Kidney (tissue), 14 donors: ENCODE data around the gene HACD4. TPM values are rescaled to one million over a fixed set of nuclear protein-coding genes. Genes with fewer than 3 reads are reported as not detected.
A peak's percentile ranks its signal among the peaks of the same experiment; 100 is the strongest.

Source experiments
- DNase-seq, 5 donors: peaks; one replicate each; pipeline ENCODE4 v3.0.0-alpha.2; 2013 to 2020
- FAIRE-seq: peaks from 2 replicates; lab custom pipeline; 2012; peaks lifted over from hg19 to GRCh38; lab: Jason Lieb, UNC
- H3K27ac ChIP-seq, 2 donors: one replicate each; pipeline ENCODE4 v1.7.0; 2013; ENCODE audit warnings: low read depth in 2 of 2, low read length in 2 of 2, inconsistent platforms in 1 of 2
- H3K27me3 ChIP-seq: one replicate; pipeline ENCODE4 v1.7.1; 2013; ENCODE audit warnings: low read length, inconsistent platforms; ENCODE audit not compliant: control insufficient read depth, insufficient read depth
- H3K36me3 ChIP-seq, 3 donors: one replicate each; pipeline versions ENCODE4 v1.7.0 to v1.7.1; 2013; ENCODE audit warnings: low read length in 3 of 3, control low read depth in 1 of 3, inconsistent platforms in 1 of 3; ENCODE audit not compliant: insufficient read depth in 3 of 3, control insufficient read depth in 2 of 3
- H3K4me1 ChIP-seq, 3 donors: one replicate each; pipeline versions ENCODE4 v1.7.0 to v1.7.1; 2013; ENCODE audit warnings: low read length in 3 of 3, inconsistent platforms in 1 of 3, low read depth in 1 of 3; ENCODE audit not compliant: control insufficient read depth in 2 of 3, insufficient read depth in 2 of 3
- H3K4me3 ChIP-seq, 3 donors: one replicate each; pipeline versions ENCODE4 v1.7.0 to v1.8.1; 2013; ENCODE audit warnings: low read length in 3 of 3, control low read depth in 1 of 3, inconsistent platforms in 1 of 3
- H3K9ac ChIP-seq, 3 donors: one replicate each; pipeline versions ENCODE4 v1.7.0 to v1.7.1; 2013; ENCODE audit warnings: low read length in 3 of 3, control low read depth in 1 of 3, inconsistent platforms in 1 of 3
- H3K9me3 ChIP-seq, 3 donors: one replicate each; pipeline versions ENCODE4 v1.7.0 to v1.7.1; 2013; ENCODE audit warnings: low read length in 3 of 3, control low read depth in 1 of 3, inconsistent platforms in 1 of 3; ENCODE audit not compliant: control insufficient read depth in 2 of 3, insufficient read depth in 1 of 3
- CTCF ChIP-seq: IDR thresholded peaks from 3 replicates; pipeline ENCODE4 v1.5.1; 2012; ENCODE audit warnings: mild to moderate bottlenecking, moderate library complexity, borderline replicate concordance; ENCODE audit not compliant: insufficient read depth; ENCODE audit errors: extremely low read depth
- intact Hi-C: fragments of 100-400 bp; cut with DNase I; formaldehyde crosslinking; loops from one replicate; pipeline ENCODE4 v1.11.1; 2022
- polyA plus RNA-seq: library from polyadenylated mRNA; stranded (reverse); fragments of 350-450 nt; fragmentation: Illumina TruSeq; extraction: RNeasy Lipid Tissue Mini Kit (QIAGEN cat#74804); gene quantifications from one replicate; pipeline ENCODE4 v1.2.3, GENCODE V29; 2014; ENCODE audit warnings: low read depth, low replicate concordance; ENCODE audit not compliant: insufficient read depth
- total RNA-seq: library from RNA; stranded (reverse); fragmentation: NEBNext Ultra II Directional; extraction: Animal tissue kit (Norgen Biotek cat#: 25700); gene quantifications from one replicate; pipeline ENCODE4 v1.2.1, GENCODE V29; 2021
- donor health status: control.
- donor health status: control.
- donor health status: control.
- donor health status: control.
- donor health status: control.
- donor health status: DM: yes; HTN: yes; CAD: no.
- donor health status: Normal renal cell carcinoma (clear cell type).

The HACD4 gene
- total and polyA plus RNA-seq, 2 donors from 2014 or later: 1.3 to 2.9 TPM

DNA sequence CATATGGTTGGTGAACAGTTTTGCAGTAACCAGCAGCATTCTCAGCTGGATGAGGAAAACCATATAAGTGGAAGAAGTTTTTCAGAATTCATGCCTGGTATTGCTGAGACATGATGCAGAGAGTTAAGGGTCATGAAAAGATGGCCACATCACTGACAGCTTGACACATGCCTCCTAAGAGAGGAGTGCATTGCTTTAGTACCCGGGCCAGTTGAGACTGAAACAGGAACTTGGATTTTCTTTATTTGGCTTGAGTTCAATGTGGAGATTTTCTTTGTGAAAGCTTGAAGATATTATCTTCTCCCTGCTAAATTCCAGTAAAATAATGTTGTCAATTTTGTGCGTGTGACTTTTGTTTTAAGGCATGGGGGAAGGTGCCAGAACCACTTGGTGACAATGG, 35.8 kb downstream of the HACD4 start:
- FAIRE-seq (no peak), DNase-seq (no peak)
- no peak for TF ChIP-seq CTCF
- Histone ChIP-seq H3K9me3 (no peaks in the 10 kb centered on the region), H3K4me1 (no peaks in the 10 kb centered on the region), H3K27ac (no peak overlapping the region), H3K4me3 (no peak overlapping the region), H3K27me3 (no peaks in the 10 kb centered on the region), H3K9ac (no peak overlapping the region), H3K36me3 (peaks cover 0 to 2% (median 0%) of the 10 kb centered on the region in 3 donors)
- intact Hi-C loops: no loop called here

GRCh38 chr9:20994486-20994885, 37.0 kb downstream of the HACD4 start:
- H3K27ac ChIP-seq: no peak overlapping the region
- peaks cover 0 to 10% (median 0%) of the 10 kb centered on the region in 3 donors for H3K36me3 ChIP-seq
- intact Hi-C loops: no loop called here
- no peaks in the 10 kb centered on the region for H3K9me3 ChIP-seq
- no peak for TF ChIP-seq CTCF
- no peaks in the 10 kb centered on the region for H3K4me1 ChIP-seq
- H3K9ac ChIP-seq: no peak overlapping the region
- no peak overlapping the region for H3K4me3 ChIP-seq
- DNase-seq (no peak), FAIRE-seq (no peak)
- H3K27me3 ChIP-seq: no peaks in the 10 kb centered on the region

DNA sequence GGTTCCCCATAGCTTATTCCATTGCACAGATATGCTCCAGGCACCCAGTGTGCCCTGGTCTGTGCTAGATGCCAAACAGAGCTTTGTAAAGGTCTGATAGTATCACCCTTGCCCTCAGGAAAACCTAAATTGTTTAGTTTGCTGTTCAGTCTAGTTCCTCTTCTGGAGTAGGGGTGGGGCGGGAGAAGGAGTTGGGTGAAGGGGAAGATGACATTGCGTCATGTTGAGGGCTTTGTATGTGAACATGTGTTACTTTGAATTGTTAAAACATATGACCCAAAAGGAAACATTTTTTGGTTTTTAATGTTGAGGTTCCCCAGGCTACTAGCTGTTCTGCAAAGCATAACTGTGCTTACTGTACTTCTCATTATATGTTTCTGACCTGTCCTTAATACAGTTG, 40.6 kb downstream of the HACD4 start:
- Histone ChIP-seq H3K27me3 (no peaks in the 10 kb centered on the region), H3K36me3 (peaks cover 0 to 10% (median 0%) of the 10 kb centered on the region in 3 donors), H3K9ac (no peak overlapping the region), H3K27ac (no peak overlapping the region), H3K4me1 (no peaks in the 10 kb centered on the region), H3K9me3 (no peaks in the 10 kb centered on the region), H3K4me3 (no peak overlapping the region)
- FAIRE-seq: no peak
- intact Hi-C loops: no loop called here
- TF ChIP-seq CTCF: no peak
- DNase-seq: no peak

- Histone ChIP-seq H3K9ac (no peak overlapping the region), H3K27ac (no peak overlapping the region), H3K9me3 (no peaks in the 10 kb centered on the region), H3K4me1 (no peaks in the 10 kb centered on the region), H3K36me3 (peaks cover 0 to 10% (median 0%) of the 10 kb centered on the region in 3 donors), H3K4me3 (no peak overlapping the region), H3K27me3 (no peaks in the 10 kb centered on the region)
- DNase-seq (peak in 1 of 5 donors; percentile 54), FAIRE-seq (no peak)
- TF ChIP-seq CTCF: no peak
- intact Hi-C loops: no loop called here
Measured at GRCh38 chr9:20989923-20990341, 41.5 kb downstream of the HACD4 start.
